HepG2 (cell line): ENCODE results near the gene MTA2. TPM values are rescaled to one million over a fixed set of nuclear protein-coding genes. Genes with fewer than 3 reads are reported as not detected.

Experiments used
- AGO1 ChIP-seq: fragments of 200-400 bp; formaldehyde crosslinking; IDR thresholded peaks from 2 replicates; pipeline ENCODE4 v1.6.1; 2017; ENCODE audit warnings: mild to moderate bottlenecking, low read depth, low read length, moderate library complexity; ENCODE audit not compliant: poor library complexity, severe bottlenecking
- ATF4 ChIP-seq, 2 experiments: fragments of 450-650 bp in 1 of 2; sonication (generic) in 1 of 2; formaldehyde crosslinking; IDR thresholded peaks; 2 replicates each; pipeline versions ENCODE4 v1.5.0 to v1.8.0; 2020 to 2022; ENCODE audit warnings: mild to moderate bottlenecking in 1 of 2, missing genetic modification reagents in 1 of 2
- CSRNP2 ChIP-seq: sonication (generic); formaldehyde crosslinking; conservative IDR thresholded peaks from 2 replicates; pipeline ENCODE4 v1.8.0; 2022; ENCODE audit warnings: low read depth, missing genetic modification reagents
- DMAP1 ChIP-seq: IDR thresholded peaks from 2 replicates; pipeline ENCODE4 v1.6.1; 2016
- FOXP4 ChIP-seq: sonication (generic); formaldehyde crosslinking; IDR thresholded peaks from 2 replicates; pipeline ENCODE4 v1.4.0; 2020; ENCODE audit warnings: missing genetic modification reagents
- HDAC6 ChIP-seq: fragments of 200-600 bp; sonication (generic); IDR thresholded peaks from 2 replicates; pipeline ENCODE4 v1.7.0; 2017; ENCODE audit warnings: mild to moderate bottlenecking, antibody characterized with exemption, low read length, low read depth
- NFIC ChIP-seq: IDR thresholded peaks from 2 replicates; pipeline ENCODE4 v1.6.1; 2012; ENCODE audit warnings: mild to moderate bottlenecking, low read length, inconsistent platforms
- PREB ChIP-seq: sonication (generic); formaldehyde crosslinking; IDR thresholded peaks from 2 replicates; pipeline ENCODE4 v1.4.0; 2020; ENCODE audit warnings: missing genetic modification reagents
- SP5 ChIP-seq: IDR thresholded peaks from 2 replicates; pipeline ENCODE4 v1.6.1; 2016; ENCODE audit warnings: low read depth, borderline replicate concordance
- TARDBP ChIP-seq: sonication (generic); formaldehyde crosslinking; IDR thresholded peaks from 2 replicates; pipeline ENCODE4 v1.8.0; 2022; ENCODE audit warnings: mild to moderate bottlenecking, missing genetic modification reagents
- TCF7 ChIP-seq: sonication (generic); IDR thresholded peaks from 2 replicates; pipeline ENCODE4 v1.6.1; 2016; ENCODE audit warnings: antibody characterized with exemption, low read depth
- THAP11 ChIP-seq: IDR thresholded peaks from 2 replicates; pipeline ENCODE4 v1.6.1; 2016; ENCODE audit warnings: missing biosample characterization, missing genetic modification reagents
- ZBTB14 ChIP-seq: sonication (generic); formaldehyde crosslinking; IDR thresholded peaks from 2 replicates; pipeline ENCODE4 v1.4.0; 2020; ENCODE audit warnings: missing genetic modification reagents
- ZGPAT ChIP-seq: IDR thresholded peaks from 2 replicates; pipeline ENCODE4 v1.6.1; 2016; ENCODE audit warnings: mild to moderate bottlenecking
- ZNF101 ChIP-seq: sonication (generic); formaldehyde crosslinking; IDR thresholded peaks from 2 replicates; pipeline ENCODE4 v1.4.0; 2020; ENCODE audit warnings: mild to moderate bottlenecking, low read depth, missing genetic modification reagents, borderline replicate concordance
- ZNF124 ChIP-seq: sonication (generic); formaldehyde crosslinking; IDR thresholded peaks from 2 replicates; pipeline ENCODE4 v1.4.0; 2020; ENCODE audit warnings: missing genetic modification reagents
- ZNF224 ChIP-seq: sonication (generic); formaldehyde crosslinking; IDR thresholded peaks from 2 replicates; pipeline ENCODE4 v1.5.0; 2020; ENCODE audit warnings: mild to moderate bottlenecking, missing genetic modification reagents
- ZSCAN22 ChIP-seq: sonication (generic); formaldehyde crosslinking; IDR thresholded peaks from 2 replicates; pipeline ENCODE4 v1.4.0; 2020; ENCODE audit warnings: mild to moderate bottlenecking, missing genetic modification reagents
- ZSCAN30 ChIP-seq: sonication (generic); formaldehyde crosslinking; IDR thresholded peaks from 2 replicates; pipeline ENCODE4 v1.5.0; 2020; ENCODE audit warnings: mild to moderate bottlenecking, missing genetic modification reagents
- polyA plus RNA-seq, 8 experiments: library from polyadenylated mRNA; depleted of rRNA in 3 of 8; stranded (reverse) in 7 of 8; unstranded in 1 of 8; fragments of >200 nt; fragmentation: Illumina TruSeq in 4 of 8; extraction: Trizol in 4 of 8; gene quantifications; 2 replicates each; pipeline versions ENCODE4 v1.2.1 to v1.2.3, GENCODE V29; 2011 to 2016; ENCODE audit warnings: low read depth in 4 of 8, missing spikeins in 1 of 8, mixed read lengths in 1 of 8; ENCODE audit not compliant: insufficient read depth in 1 of 8
- total RNA-seq, 5 experiments: library from RNA; depleted of rRNA; stranded (reverse); fragments of >200 nt; fragmentation: Illumina TruSeq; extraction: Trizol; gene quantifications; 2 replicates each; pipeline ENCODE4 v1.2.3, GENCODE V29; 2016; ENCODE audit warnings: low read depth in 1 of 5

Gene MTA2
- total and polyA plus RNA-seq, 2 of the 13 experiments (the other 11 are each of a cell fraction or from before 2014, with no cell fraction given), result 14.0 to 70.0 TPM

- TF ChIP-seq CSRNP2 (CRISPR knock-in tag) (no peak), PREB (CRISPR knock-in tag) (0 out of 2 replicates have a peak, but pooled peaks have one; percentile 19), ZNF101 (CRISPR knock-in tag) (no peak), TCF7 (no peak), ZBTB14 (CRISPR knock-in tag) (0 out of 2 replicates have a peak, but pooled peaks have one; percentile 38), ATF4 (CRISPR knock-in tag; IDR thresholded peaks at IDR 0.05) (peak in 1 of 2 experiments; percentile 75; a peak in 2 of 4 replicates), ZNF224 (CRISPR knock-in tag) (peak; percentile 82; the same call in 1 of the 2 replicates), ZSCAN22 (CRISPR knock-in tag) (0 out of 2 replicates have a peak, but pooled peaks have one; percentile 68), TARDBP (CRISPR knock-in tag) (peak; percentile 89), FOXP4 (CRISPR knock-in tag) (peak; percentile 50; the same call in 1 of the 2 replicates), HDAC6 (no peak), ZNF124 (peak; percentile 70; the same call in 1 of the 2 replicates), ZSCAN30 (CRISPR knock-in tag) (no peak), SP5 (CRISPR knock-in tag) (peak; percentile 90), THAP11 (peak; percentile 92), ZGPAT (CRISPR knock-in tag) (peak; percentile 97), NFIC (no peak), DMAP1 (CRISPR knock-in tag) (peak; percentile 92), AGO1 (peak; percentile 95)
Measured at GRCh38 chr11:62621567-62622470, 20.2 kb upstream of the MTA2 start, which contains the start of gene B3GAT3 (continued).
